NCI-H748 (cell line): ENCODE results near the gene SZT2.
"Not testable (repeated sequence)": the region's sequence is repeated elsewhere in the genome, so short reads cannot be mapped to it uniquely, and the experiment has no call there.

Experiments used
- DNase-seq: peaks from one replicate; lab custom pipeline; 2025; ENCODE audit not compliant: unreplicated experiment; lab: John Stamatoyannopoulos, UW

The SZT2 gene

GRCh38 chr1:43481491-43481890 lies 91.8 kb downstream of the SZT2 start:
- no peak for DNase-seq

- DNase-seq, result no peak
These were observed 92.5 kb downstream of the SZT2 start for GRCh38 chr1:43482215-43482614.

GRCh38 chr1:43484367-43484766 lies 94.7 kb downstream of the SZT2 start:
- no peak for DNase-seq

- DNase-seq, result no peak
These were observed 98.5 kb downstream of the SZT2 start for GRCh38 chr1:43488165-43488564.

- DNase-seq, result no peak
These were observed 101.4 kb downstream of the SZT2 start for GRCh38 chr1:43491061-43491460.

- no peak for DNase-seq
These were observed 103.1 kb downstream of the SZT2 start for GRCh38 chr1:43492826-43493225.

- DNase-seq, result no peak
These were observed 104.2 kb downstream of the SZT2 start for GRCh38 chr1:43493661-43494450.

- no peak for DNase-seq
These were observed 105.5 kb downstream of the SZT2 start for GRCh38 chr1:43495204-43495603.

GRCh38 chr1:43499898-43500297 lies 110.2 kb downstream of the SZT2 start:
- no peak for DNase-seq

- DNase-seq, result not testable (repeated sequence)
These were observed 112.1 kb downstream of the SZT2 start for GRCh38 chr1:43501806-43502205.

GRCh38 chr1:43503534-43503933 lies 113.8 kb downstream of the SZT2 start:
- DNase-seq, result no peak
